HG03025 (cell line): ENCODE measurements around the gene MAEA.

Source experiments
- ATAC-seq: cut with Tn5 transposase; IDR thresholded peaks from one replicate; pipeline ENCODE4 v1.9.1; 2021; ENCODE audit warnings: mild to moderate bottlenecking, moderate library complexity; ENCODE audit not compliant: unreplicated experiment, low FRiP score

MAEA gene

DNA sequence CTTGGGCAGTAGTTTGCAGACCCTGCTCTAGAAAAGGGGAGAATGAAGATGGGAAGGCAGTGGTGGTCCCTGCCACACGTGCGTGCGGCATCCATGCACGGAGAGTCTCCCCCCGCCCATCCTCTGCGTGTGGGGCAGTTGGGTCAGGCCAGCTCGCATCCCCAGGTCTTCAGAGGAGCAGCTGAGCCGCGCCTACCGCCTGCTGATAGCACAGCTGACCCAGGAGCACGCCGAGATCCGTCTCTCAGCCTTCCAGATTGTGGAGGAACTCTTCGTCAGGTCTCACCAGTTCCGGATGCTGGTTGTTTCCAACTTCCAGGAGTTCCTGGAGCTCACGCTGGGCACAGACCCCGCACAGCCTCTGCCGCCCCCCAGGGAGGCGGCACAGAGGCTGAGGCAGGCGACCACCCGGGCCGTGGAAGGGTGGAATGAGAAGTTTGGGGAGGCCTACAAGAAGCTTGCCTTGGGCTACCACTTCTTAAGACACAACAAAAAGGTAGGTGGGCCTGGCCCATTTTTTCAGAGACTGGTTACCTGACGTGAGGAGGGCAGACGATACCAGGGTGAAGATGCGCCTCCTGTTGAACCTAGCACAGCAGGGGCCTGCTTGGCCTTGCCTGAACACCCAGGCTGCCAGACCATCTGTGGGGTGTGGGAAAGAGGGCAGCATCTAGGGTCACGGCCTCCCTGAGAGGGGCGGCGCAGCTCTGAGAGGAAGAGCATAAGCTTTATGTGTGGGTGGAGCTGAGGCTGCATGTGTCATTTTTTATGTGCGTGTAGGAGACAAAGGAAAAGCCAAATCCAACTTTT, 59.9 kb downstream of the MAEA start:
- no peak for ATAC-seq

DNA sequence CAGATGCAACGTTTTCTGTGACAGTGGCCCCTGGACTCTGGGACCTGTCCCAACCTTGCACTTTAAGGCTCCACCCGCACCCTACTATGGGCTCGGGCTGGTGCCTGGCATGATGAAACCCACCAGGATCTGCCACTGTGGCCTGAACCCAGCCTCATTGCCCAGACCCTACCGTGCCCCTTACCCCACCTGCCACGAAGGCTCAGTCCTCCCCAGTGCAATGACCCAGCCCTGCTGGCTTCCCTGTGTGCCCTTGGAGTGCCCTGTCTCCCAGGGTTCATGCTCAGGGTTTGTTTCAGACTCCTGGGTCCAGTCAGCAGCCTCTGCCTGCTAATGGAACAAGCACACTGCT, 60.5 kb downstream of the MAEA start:
- ATAC-seq = no peak

DNA sequence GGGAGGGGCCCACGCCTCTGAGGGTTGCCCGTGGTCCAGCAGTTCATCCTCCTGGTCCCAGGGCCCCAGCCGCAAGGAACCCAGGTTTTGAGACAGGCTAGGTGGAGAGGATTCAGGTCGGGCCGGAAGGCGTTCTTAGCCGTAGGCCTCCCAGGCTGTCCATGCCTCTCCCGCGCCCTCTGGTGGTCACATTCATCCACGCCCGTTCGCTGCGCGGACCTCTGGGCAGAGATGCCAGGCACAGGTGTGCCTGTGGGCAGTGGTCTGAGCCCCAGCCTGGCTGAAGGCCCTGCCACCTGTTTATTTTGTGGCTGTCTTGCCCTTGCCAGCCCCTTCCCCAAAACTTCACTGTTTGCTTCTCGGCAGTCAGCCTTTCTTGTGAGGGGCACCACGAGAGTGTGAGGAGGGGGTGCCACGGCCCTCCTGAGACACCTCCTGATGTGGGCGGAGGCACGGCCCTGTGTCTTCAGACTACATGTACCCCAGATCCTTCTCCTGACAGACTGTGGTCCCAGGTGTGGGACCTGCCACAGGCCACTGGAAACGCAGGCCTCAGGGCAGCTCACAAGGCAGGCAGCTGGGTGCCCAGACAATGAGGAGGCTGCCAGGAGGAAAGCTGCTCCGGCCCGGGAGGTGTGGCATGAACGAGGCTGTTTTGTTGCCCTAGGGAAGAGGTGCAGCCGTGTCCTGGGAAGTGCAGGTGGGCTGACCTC, 62.3 kb downstream of the MAEA start:
- no peak for ATAC-seq

GRCh38 chr4:1352567-1352900, 62.8 kb downstream of the MAEA start:
- no peak for ATAC-seq

- ATAC-seq = no peak
Observed at GRCh38 chr4:1353186-1354055, 63.7 kb downstream of the MAEA start.

- ATAC-seq = no peak
Observed at GRCh38 chr4:1354136-1354982, 64.7 kb downstream of the MAEA start.

- no peak for ATAC-seq
Observed at GRCh38 chr4:1354983-1355275, 65.2 kb downstream of the MAEA start.

DNA sequence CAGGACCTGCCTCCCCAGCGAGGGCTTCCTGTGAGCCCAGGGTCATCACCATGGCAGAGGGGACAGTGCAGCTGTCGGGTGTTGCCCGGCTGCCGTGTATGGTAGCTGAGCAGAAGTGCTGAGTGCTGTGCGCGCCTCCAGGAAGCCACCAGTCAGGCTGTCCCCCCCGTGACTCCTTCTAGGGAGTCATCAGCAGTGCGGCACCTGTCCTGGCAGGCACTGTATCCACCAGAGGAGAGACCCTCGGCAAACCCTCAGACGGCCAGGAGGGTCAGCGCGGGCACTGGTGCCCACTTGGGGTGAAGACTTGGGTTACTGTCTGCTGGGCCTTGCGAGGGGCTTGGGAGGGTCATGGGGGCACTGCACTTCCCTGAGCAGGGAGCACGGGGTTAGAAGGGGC, 65.7 kb downstream of the MAEA start:
- ATAC-seq = no peak

GRCh38 chr4:1356181-1356998, 66.7 kb downstream of the MAEA start:
- ATAC-seq = no peak

GRCh38 chr4:1357356-1358248, 67.9 kb downstream of the MAEA start:
- ATAC-seq = no peak

DNA sequence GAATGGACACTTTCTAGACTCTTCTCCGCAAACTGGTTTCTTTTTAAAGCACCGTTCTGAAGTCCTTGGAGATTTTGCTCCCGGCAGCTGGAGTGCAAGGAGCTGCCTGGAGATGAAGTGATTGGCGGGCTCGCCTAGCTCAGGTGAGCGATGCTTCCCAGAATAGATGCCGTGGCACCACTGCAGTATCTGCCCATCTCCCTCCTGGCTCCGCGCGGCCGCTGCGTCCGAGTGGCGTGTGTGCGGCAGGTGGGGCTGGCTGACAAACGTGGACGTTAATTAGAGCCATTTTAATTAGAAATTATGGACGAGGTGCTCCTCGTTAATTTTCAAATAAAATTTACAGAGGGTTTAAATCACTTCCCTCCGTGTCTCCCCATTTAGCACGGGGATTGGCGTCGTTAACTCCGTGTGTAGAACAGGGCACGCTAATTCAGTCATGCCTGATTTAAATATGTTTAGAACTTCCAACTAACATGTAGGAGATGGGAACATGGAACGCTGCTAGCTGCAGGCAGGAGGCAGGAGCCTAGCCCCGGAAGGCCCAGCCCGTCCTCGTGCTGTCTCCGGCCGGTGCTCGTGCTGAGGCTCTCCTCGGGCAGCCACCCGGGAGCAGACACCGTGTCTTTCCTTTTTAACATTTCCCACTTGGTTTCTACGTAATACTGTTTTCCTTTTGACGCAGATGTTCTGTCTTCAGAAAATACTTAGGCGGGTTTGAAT, 68.9 kb downstream of the MAEA start:
- no peak for ATAC-seq

DNA sequence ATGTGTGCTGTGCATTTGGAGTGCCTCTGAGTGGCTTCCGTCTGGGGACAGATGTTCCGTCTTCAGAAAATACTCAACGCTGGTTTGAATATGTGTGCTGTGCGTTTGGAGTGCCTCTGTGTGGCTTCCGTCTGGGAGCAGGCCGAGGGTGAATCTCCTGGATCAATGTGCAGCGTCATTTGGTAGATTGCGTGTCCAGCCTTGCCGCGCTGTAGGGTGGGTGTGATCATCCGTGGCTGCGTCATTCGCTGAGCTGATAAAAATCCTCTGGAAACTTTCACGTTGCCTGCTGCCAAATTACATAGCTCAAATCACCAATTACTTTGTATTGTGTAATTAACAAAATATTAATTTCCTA, 69.4 kb downstream of the MAEA start:
- no peak for ATAC-seq

DNA sequence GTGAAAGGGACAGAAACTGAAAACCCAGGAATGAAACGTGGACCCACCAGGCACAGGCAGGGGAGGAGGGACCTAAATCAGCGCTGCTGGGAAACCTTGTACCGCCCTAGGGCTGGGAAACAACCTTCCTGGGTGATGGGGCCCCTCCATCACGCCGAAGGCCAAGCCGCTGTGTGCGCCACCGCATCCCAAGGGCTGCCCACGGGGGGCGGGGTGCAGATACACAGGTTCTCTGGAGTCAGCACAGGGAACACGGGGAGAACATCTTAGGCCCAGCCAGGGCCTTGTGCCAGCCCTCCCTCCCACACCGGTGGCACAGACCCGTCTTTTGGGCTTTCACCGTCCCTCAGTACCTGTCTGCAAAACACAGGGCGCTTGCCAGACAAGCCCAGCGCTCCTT, 70.3 kb downstream of the MAEA start:
- ATAC-seq = no peak

DNA sequence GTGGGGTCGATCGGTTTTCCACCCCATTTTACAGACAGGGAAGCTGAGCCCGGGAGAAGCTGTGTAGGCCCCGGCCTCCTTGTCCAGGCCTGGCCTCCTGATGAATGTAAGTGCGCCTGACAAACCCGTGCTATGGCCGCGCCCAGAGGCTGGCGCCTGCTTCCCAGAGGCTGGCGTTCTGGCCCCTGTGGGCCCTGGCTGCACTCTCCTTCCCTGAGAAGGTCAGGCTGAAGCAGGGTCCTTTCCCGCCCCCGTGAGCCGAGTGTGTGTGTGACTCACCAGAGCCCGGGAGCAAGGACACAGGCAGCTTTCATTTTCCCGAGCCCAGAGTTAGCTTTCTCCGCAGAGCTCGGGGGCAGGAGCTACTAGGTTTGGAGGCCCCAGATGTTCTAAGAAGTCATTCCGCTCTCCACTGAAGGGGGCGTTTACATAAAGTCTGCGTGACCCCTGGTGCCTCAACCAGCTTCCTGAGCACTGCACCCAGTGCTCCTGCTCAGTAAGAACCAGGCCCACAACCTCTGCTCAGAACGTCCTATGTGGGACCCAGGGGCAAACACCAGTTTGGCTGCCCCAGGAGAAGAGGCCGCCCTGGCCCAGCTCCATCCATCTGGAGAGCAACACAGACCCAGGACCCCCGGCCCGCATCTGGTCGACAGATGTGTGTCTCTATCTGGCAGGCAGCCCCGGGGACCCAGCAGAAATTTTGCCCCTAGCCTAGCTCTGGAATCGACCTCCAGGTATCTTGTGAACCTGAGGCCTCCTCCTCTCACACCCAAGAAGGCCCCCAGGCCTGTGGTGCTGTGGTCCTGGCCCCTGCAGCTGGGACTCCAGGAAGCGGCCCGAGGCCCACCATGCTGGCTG, 71.0 kb downstream of the MAEA start:
- no peak for ATAC-seq

- ATAC-seq = no peak
Observed at GRCh38 chr4:1361431-1361830, 71.7 kb downstream of the MAEA start.

DNA sequence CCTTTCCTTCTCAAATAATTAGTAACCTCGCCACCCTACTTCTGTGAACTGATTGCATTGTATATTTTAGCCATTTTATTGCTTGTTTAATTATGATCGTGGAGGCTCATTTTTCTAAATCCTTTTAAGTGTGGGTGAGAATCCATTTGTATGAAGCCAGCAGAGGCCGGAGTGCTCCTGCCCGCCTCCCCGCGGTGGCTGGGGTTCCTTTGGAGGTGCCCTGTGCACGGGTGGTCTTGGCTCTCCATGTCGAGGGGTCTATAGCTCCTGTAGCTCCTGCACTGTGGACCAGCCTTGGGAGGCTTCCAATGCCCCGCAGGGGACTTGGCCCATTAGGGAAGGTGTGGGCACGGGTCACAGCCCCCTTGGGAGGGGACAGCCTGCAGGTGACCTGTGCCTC, 72.4 kb downstream of the MAEA start:
- ATAC-seq = no peak

DNA sequence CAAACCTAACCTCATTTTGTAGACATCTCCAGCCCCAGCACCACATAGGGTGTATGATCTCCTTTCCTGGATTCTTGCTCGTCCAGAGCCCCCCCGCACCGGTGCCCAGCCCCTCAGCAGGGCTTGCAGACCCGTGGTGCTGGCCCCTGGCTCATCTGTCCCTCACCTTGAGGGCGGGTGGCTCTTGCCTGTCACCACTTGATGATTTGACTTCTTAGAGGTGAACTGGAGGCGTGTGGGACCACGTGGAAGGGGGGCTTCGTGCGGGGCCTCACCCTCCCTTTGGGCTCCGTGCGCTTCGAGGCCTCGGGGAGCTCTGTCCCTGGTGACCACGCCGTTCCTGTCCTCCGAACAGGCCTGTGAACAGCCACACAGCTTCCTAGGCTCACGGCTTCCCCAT, 72.8 kb downstream of the MAEA start:
- no peak for ATAC-seq
